ENCODE measurements around the gene RTL10. TPM values are rescaled to one million over a fixed set of nuclear protein-coding genes. Genes with fewer than 3 reads are reported as not detected.

Gene RTL10
- total and polyA plus RNA-seq, 2 of the 13 experiments (the other 11 are each of a cell fraction or from before 2014, with no cell fraction given): 14.1 to 15.8 TPM

- TF ChIP-seq HNRNPK (IDR thresholded peaks at IDR 0.05; ENCODE audit: low read depth, low read length, poor library complexity, severe bottlenecking): no peak
- TF ChIP-seq MAX (IDR thresholded peaks at IDR 0.05): peak; percentile 84
- TF ChIP-seq, protein P1, sequence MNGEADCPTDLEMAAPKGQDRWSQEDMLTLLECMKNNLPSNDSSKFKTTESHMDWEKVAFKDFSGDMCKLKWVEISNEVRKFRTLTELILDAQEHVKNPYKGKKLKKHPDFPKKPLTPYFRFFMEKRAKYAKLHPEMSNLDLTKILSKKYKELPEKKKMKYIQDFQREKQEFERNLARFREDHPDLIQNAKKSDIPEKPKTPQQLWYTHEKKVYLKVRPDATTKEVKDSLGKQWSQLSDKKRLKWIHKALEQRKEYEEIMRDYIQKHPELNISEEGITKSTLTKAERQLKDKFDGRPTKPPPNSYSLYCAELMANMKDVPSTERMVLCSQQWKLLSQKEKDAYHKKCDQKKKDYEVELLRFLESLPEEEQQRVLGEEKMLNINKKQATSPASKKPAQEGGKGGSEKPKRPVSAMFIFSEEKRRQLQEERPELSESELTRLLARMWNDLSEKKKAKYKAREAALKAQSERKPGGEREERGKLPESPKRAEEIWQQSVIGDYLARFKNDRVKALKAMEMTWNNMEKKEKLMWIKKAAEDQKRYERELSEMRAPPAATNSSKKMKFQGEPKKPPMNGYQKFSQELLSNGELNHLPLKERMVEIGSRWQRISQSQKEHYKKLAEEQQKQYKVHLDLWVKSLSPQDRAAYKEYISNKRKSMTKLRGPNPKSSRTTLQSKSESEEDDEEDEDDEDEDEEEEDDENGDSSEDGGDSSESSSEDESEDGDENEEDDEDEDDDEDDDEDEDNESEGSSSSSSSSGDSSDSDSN (CRISPR knock-in tag; IDR thresholded peaks at IDR 0.05): peak; percentile 53; the same call in 1 of the 2 replicates
- TF ChIP-seq PHF8 (CRISPR knock-in tag; IDR thresholded peaks at IDR 0.05): 0 out of 2 replicates have a peak, but pooled peaks have one; percentile 33
- no peak for TF ChIP-seq ZNF720 (CRISPR knock-in tag; IDR thresholded peaks at IDR 0.05)
- TF ChIP-seq ZNF83 (CRISPR knock-in tag; IDR thresholded peaks at IDR 0.05; ENCODE audit: borderline replicate concordance): no peak
- TF ChIP-seq ZNF589 (CRISPR knock-in tag; conservative IDR thresholded peaks at IDR 0.05): no peak
- TF ChIP-seq ZNF597 (CRISPR knock-in tag; IDR thresholded peaks at IDR 0.05): no peak
- TF ChIP-seq HNRNPL (IDR thresholded peaks at IDR 0.05; ENCODE audit: low read depth, low read length): peak; percentile 95
- TF ChIP-seq ELF3 (CRISPR knock-in tag; IDR thresholded peaks at IDR 0.05): peak; percentile 55; the same call in 1 of the 2 replicates
- no peak for TF ChIP-seq AGO2 (optimal IDR thresholded peaks at IDR 0.05; ENCODE audit: low read depth, low read length)
- TF ChIP-seq TFE3 (CRISPR knock-in tag; IDR thresholded peaks at IDR 0.05): no peak
- 0 out of 2 replicates have a peak, but pooled peaks have one; percentile 13 for TF ChIP-seq NFE2 (CRISPR knock-in tag; IDR thresholded peaks at IDR 0.05)
- no peak for TF ChIP-seq NFYB (CRISPR knock-in tag; IDR thresholded peaks at IDR 0.05)
- TF ChIP-seq, protein P2, sequence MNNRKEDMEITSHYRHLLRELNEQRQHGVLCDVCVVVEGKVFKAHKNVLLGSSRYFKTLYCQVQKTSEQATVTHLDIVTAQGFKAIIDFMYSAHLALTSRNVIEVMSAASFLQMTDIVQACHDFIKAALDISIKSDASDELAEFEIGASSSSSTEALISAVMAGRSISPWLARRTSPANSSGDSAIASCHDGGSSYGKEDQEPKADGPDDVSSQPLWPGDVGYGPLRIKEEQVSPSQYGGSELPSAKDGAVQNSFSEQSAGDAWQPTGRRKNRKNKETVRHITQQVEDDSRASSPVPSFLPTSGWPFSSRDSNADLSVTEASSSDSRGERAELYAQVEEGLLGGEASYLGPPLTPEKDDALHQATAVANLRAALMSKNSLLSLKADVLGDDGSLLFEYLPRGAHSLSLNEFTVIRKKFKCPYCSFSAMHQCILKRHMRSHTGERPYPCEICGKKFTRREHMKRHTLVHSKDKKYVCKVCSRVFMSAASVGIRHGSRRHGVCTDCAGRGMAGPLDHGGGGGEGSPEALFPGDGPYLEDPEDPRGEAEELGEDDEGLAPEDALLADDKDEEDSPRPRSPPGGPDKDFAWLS (CRISPR knock-in tag; IDR thresholded peaks at IDR 0.05; ENCODE audit: borderline replicate concordance): no peak
- TF ChIP-seq, protein P3, sequence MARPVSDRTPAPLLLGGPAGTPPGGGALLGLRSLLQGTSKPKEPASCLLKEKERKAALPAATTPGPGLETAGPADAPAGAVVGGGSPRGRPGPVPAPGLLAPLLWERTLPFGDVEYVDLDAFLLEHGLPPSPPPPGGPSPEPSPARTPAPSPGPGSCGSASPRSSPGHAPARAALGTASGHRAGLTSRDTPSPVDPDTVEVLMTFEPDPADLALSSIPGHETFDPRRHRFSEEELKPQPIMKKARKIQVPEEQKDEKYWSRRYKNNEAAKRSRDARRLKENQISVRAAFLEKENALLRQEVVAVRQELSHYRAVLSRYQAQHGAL (CRISPR knock-in tag; IDR thresholded peaks at IDR 0.05; ENCODE audit: not compliant biosample characterization): no peak
- TF ChIP-seq NFKB2 (CRISPR knock-in tag; IDR thresholded peaks at IDR 0.05; ENCODE audit: borderline replicate concordance): 0 out of 2 replicates have a peak, but pooled peaks have one; percentile 34
- no peak for TF ChIP-seq BORCS8-MEF2B (CRISPR knock-in tag; IDR thresholded peaks at IDR 0.05)
- TF ChIP-seq ZSCAN21 (CRISPR knock-in tag; IDR thresholded peaks at IDR 0.05; ENCODE audit: borderline replicate concordance): peak; percentile 67; the same call in 1 of the 2 replicates
- TF ChIP-seq ZNF510 (CRISPR knock-in tag; IDR thresholded peaks at IDR 0.05; ENCODE audit: low read depth): no peak
- TF ChIP-seq ZNF431 (CRISPR knock-in tag; IDR thresholded peaks at IDR 0.05; ENCODE audit: borderline replicate concordance, low read depth): no peak; the same call in 1 of the 2 replicates
- peak; percentile 74 for TF ChIP-seq SALL1 (CRISPR knock-in tag; IDR thresholded peaks at IDR 0.05)
Observed at GRCh38 chr22:19898831-19899567, 44.3 kb upstream of the RTL10 start (continued).

Measured in HepG2 (cell line).